T-helper 2 cell treated with Interferon-gamma antibody and Interleukin-4, amounts not matched to agents 5 μg/mL and 100 μg/mL, for 36 hours (primary cell): ENCODE data around the gene CAPZA2.
"Not testable (repeated sequence)": the region's sequence is repeated elsewhere in the genome, so short reads cannot be mapped to it uniquely, and the experiment has no call there.

Experiments
- DNase-seq: peaks from one replicate; pipeline ENCODE4 v3.0.0; 2021; ENCODE audit warnings: low spot score
- H3K27ac Mint-ChIP-seq: one replicate; pipeline ENCODE4 v1.8.0; 2021; ENCODE audit warnings: mild to moderate bottlenecking, mixed read lengths
- H3K27me3 Mint-ChIP-seq: one replicate; pipeline ENCODE4 v1.8.0; 2021; ENCODE audit warnings: low read depth, mixed read lengths
- H3K36me3 Mint-ChIP-seq: one replicate; pipeline ENCODE4 v1.8.0; 2021; ENCODE audit warnings: low read depth, mixed read lengths
- H3K4me1 Mint-ChIP-seq: one replicate; pipeline ENCODE4 v1.8.0; 2021; ENCODE audit warnings: low read depth, mixed read lengths
- H3K4me3 Mint-ChIP-seq: one replicate; pipeline ENCODE4 v1.8.0; 2022; ENCODE audit warnings: mild to moderate bottlenecking, moderate library complexity, mixed read lengths
- H3K9me3 Mint-ChIP-seq: one replicate; pipeline ENCODE4 v1.8.0; 2021; ENCODE audit warnings: mixed read lengths

The CAPZA2 gene

DNA sequence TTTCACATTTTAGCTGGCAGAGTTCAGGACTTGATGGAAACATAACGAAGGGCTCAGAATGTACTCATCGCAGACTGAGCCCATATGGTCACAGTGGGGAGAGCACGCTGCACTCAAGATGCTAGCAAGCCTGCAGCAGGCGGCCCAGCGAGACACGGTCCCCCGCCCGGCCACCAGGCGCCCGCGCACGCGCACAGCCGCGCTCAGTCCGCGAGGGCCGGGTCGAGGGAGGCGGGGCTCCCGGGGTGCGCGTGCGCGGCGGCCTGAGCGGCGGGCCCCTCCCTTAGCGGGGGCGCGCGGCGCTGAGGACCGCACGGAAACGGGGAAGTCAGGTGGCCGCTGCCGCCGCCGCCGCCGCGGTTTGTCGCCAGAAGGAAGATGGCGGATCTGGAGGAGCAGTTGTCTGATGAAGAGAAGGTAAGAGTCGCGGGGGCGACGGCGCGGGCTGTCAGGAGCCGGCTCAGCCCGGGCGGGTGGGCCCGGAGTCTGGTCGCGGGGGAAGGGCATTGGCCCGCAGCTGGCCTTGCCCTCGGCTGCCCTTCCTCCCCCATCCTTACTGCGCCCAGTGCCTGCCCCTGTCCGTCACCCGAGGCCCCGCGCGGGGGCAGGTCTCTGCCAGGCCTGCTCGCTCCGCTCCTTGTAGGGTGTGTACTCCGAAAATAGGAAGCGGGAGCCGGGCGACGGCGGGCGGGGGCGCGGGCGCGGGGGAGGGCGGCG, at the start of gene CAPZA2:
CAPZA2 (plus strand) TSS at position 354 of the 717 bp plus-strand sequence; CDS start at position 379, 25 bp downstream.
- H3K4me3 Mint-ChIP-seq = peak within 1 kb of the TSS; percentile 99
- DNase-seq = peak; percentile 94
- H3K36me3 Mint-ChIP-seq = peaks cover 2% of the 10 kb centered on the region
- peak within 1 kb of the TSS; percentile 95 for H3K27ac Mint-ChIP-seq
- peaks cover 33% of the 10 kb centered on the region for H3K4me1 Mint-ChIP-seq
- H3K9me3 Mint-ChIP-seq = no peaks in the 10 kb centered on the region
- peaks cover 15% of the 10 kb centered on the region for H3K27me3 Mint-ChIP-seq

DNA sequence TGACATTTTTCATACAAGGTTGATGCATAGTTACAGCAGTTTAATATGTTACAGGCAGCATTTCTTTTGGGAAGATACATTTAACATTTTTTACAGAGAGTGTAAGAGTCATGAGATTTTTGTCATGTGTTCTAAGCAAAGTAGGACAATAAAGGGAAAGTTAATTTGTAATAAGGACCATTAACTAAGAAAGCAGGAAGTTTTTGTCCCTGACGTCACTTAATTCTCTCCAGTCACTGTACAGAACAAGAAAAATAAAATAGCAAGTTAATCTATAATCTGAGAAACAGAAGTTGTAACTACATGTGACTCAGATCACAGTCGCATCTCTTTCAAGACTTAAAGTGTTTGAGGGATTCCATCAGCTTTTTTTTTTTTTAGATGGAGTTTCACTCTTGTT, 49.5 kb upstream of the CAPZA2 start:
- no peaks in the 10 kb centered on the region for H3K4me1 Mint-ChIP-seq
- H3K36me3 Mint-ChIP-seq = no peaks in the 10 kb centered on the region
- H3K27me3 Mint-ChIP-seq = peaks cover 28% of the 10 kb centered on the region
- no peaks in the 10 kb centered on the region for H3K9me3 Mint-ChIP-seq
- H3K4me3 Mint-ChIP-seq = no peak overlapping the region
- no peak for DNase-seq
- H3K27ac Mint-ChIP-seq = no peak overlapping the region

- not testable (repeated sequence) for H3K36me3 Mint-ChIP-seq, H3K27ac Mint-ChIP-seq, H3K4me1 Mint-ChIP-seq, H3K9me3 Mint-ChIP-seq, H3K4me3 Mint-ChIP-seq, DNase-seq
- H3K27me3 Mint-ChIP-seq = peaks cover 24% of the 10 kb centered on the region
These were observed 49.0 kb upstream of the CAPZA2 start for GRCh38 chr7:116813371-116813770.

- no peak overlapping the region for H3K4me3 Mint-ChIP-seq
- no peaks in the 10 kb centered on the region for H3K36me3 Mint-ChIP-seq
- H3K9me3 Mint-ChIP-seq = no peaks in the 10 kb centered on the region
- H3K27me3 Mint-ChIP-seq = peaks cover 30% of the 10 kb centered on the region
- no peaks in the 10 kb centered on the region for H3K4me1 Mint-ChIP-seq
- no peak for DNase-seq
- no peak overlapping the region for H3K27ac Mint-ChIP-seq
These were observed 47.3 kb upstream of the CAPZA2 start for GRCh38 chr7:116815041-116815440.

GRCh38 chr7:116820149-116820548, 42.2 kb upstream of the CAPZA2 start:
- Mint-ChIP-seq H3K27ac (no peak overlapping the region), H3K9me3 (no peaks in the 10 kb centered on the region), H3K4me1 (no peaks in the 10 kb centered on the region), H3K4me3 (no peak overlapping the region), H3K36me3 (no peaks in the 10 kb centered on the region), H3K27me3 (peaks cover 33% of the 10 kb centered on the region)
- DNase-seq = no peak

GRCh38 chr7:116821647-116822046, 40.7 kb upstream of the CAPZA2 start:
- H3K4me3 Mint-ChIP-seq, H3K27ac Mint-ChIP-seq, H3K4me1 Mint-ChIP-seq, DNase-seq, H3K36me3 Mint-ChIP-seq, H3K9me3 Mint-ChIP-seq: not testable (repeated sequence)
- H3K27me3 Mint-ChIP-seq = peaks cover 41% of the 10 kb centered on the region

DNA sequence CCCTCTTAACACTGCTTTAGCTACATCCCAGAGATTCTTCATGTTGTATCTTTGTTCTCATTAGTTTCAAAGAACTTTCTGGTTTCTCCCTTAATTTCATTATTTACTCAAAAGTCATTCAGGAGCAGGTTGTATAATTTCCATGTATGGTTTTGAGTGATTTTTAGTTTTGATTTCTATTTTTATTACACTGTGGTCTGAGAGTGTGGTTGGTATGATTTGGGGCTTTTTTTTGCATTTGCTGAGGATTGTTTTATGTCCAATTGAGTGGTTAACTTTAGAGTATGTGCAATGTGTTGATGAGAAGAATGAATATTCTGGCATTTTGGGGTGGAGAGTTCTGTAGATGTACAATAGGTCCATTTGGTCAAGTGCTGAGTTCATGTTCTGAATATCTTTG, 37.9 kb upstream of the CAPZA2 start:
- Mint-ChIP-seq H3K4me3 (no peak overlapping the region), H3K27ac (no peak overlapping the region), H3K9me3 (no peaks in the 10 kb centered on the region), H3K4me1 (no peaks in the 10 kb centered on the region), H3K27me3 (peaks cover 31% of the 10 kb centered on the region), H3K36me3 (no peaks in the 10 kb centered on the region)
- DNase-seq = no peak

GRCh38 chr7:116828281-116828680, 34.1 kb upstream of the CAPZA2 start:
- no peak overlapping the region for H3K27ac Mint-ChIP-seq
- H3K36me3 Mint-ChIP-seq = no peaks in the 10 kb centered on the region
- no peaks in the 10 kb centered on the region for H3K4me1 Mint-ChIP-seq
- no peaks in the 10 kb centered on the region for H3K9me3 Mint-ChIP-seq
- peaks cover 27% of the 10 kb centered on the region for H3K27me3 Mint-ChIP-seq
- no peak for DNase-seq
- no peak overlapping the region for H3K4me3 Mint-ChIP-seq

GRCh38 chr7:116829041-116829440, 33.3 kb upstream of the CAPZA2 start:
- H3K27me3 Mint-ChIP-seq = peaks cover 19% of the 10 kb centered on the region
- no peaks in the 10 kb centered on the region for H3K9me3 Mint-ChIP-seq
- no peaks in the 10 kb centered on the region for H3K36me3 Mint-ChIP-seq
- no peak overlapping the region for H3K27ac Mint-ChIP-seq
- no peak overlapping the region for H3K4me3 Mint-ChIP-seq
- H3K4me1 Mint-ChIP-seq = no peaks in the 10 kb centered on the region
- DNase-seq = no peak

DNA sequence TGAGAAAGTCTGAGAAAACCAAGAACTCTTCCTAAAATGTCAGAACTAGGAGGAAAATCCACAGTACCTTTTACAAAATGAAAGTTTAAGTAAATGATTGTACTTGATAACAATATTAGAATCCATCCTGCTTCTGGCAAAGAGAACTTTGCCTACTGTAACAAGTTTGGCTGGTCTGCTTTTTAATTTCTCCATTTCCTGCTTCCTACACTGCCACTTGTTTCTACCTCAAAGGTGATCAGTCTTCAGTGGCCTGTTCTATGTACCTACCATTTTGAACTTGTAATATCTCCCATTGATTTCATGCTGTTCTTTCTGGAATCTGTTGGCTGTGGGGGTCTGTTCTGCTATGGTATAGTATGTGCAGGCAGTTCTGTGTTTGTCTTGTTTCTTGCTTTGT, 32.9 kb upstream of the CAPZA2 start:
- Mint-ChIP-seq H3K4me1 (no peaks in the 10 kb centered on the region), H3K27me3 (peaks cover 15% of the 10 kb centered on the region), H3K9me3 (no peaks in the 10 kb centered on the region), H3K36me3 (no peaks in the 10 kb centered on the region), H3K27ac (no peak overlapping the region), H3K4me3 (no peak overlapping the region)
- DNase-seq = no peak

GRCh38 chr7:116832692-116833091, 29.7 kb upstream of the CAPZA2 start:
- Mint-ChIP-seq H3K27ac (no peak overlapping the region), H3K9me3 (no peaks in the 10 kb centered on the region), H3K27me3 (peaks cover 2% of the 10 kb centered on the region), H3K4me3 (no peak overlapping the region), H3K36me3 (no peaks in the 10 kb centered on the region), H3K4me1 (no peaks in the 10 kb centered on the region)
- DNase-seq = no peak

DNA sequence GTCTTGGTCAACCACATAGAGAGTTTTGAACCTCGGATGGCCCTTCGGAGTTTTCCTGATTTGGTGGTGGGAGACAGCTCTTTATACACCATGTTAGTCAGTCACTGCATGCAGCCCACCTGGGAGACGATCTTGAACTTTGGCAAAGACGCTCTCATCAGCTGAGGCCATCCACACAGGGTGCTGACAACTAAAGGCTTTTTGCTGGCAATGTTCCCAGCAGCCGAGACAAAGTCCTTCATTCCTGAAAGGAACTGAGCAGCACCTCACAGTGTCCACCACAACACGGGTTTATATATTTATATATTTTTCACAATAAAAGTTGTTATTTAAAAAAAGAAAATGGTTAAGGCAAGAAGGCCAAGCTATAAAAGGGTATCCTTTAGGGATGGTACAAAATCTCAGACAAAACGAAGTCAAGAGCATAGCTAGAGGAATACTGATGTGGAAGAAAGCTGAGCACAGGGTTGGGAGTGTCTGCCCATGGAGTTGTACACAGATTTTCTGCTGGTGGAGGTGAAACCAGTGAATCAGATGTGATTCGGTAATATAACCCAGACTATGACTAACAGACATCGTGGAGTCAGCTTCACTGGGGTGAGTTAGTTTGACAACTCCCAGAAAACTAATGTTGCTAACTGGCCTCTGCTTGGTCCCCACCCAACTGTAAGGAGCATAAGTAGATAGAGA, 27.4 kb upstream of the CAPZA2 start:
- Mint-ChIP-seq H3K27ac (no peak overlapping the region), H3K27me3 (peaks cover 7% of the 10 kb centered on the region), H3K4me1 (no peaks in the 10 kb centered on the region), H3K9me3 (no peaks in the 10 kb centered on the region), H3K4me3 (no peak overlapping the region), H3K36me3 (no peaks in the 10 kb centered on the region)
- DNase-seq = no peak

DNA sequence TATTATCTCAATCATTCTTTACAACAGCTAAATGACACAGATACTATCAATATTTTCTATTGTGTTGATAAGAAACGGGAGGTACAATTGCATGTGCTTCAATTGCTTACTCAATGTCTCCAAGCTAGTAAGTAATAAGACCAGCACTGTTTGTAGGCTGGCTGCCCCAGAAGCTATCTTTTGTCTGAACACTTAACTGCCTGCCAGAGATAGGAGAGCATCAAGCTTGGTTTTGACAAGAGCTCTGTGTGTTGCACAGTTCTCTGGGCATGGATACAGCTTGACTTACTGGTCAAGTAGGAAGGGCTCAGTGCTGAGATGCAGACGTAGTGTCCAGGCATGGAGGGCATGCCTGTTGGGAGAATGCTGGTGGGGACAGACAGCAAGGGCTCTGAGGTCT, 26.3 kb upstream of the CAPZA2 start:
- Mint-ChIP-seq H3K36me3 (no peaks in the 10 kb centered on the region), H3K4me3 (no peak overlapping the region), H3K27me3 (peaks cover 11% of the 10 kb centered on the region), H3K9me3 (no peaks in the 10 kb centered on the region), H3K4me1 (no peaks in the 10 kb centered on the region), H3K27ac (no peak overlapping the region)
- no peak for DNase-seq

DNA sequence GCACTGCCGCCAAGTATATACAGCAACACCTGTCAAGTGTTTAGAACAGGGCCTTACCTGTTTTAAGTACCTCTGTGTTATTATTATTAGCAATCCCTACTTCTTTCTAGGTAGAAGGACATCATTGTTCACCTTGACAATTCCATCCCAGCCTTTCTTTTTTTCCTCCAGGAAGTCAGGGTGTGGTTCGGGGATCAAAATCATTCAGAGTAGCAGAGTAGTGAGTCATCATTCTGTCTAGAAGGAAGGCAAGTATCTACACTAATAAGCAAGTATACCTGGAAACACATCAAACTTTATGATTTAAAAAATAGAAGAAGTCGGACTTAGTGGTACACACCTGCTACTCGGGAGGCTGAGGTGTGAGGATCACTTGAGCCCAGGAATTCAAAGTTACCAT, 25.5 kb upstream of the CAPZA2 start:
- Mint-ChIP-seq H3K27me3 (peaks cover 18% of the 10 kb centered on the region), H3K4me1 (no peaks in the 10 kb centered on the region), H3K9me3 (no peaks in the 10 kb centered on the region), H3K36me3 (no peaks in the 10 kb centered on the region), H3K27ac (no peak overlapping the region), H3K4me3 (no peak overlapping the region)
- no peak for DNase-seq

- no peak for DNase-seq
- Mint-ChIP-seq H3K4me3 (no peak overlapping the region), H3K4me1 (no peaks in the 10 kb centered on the region), H3K27me3 (peaks cover 24% of the 10 kb centered on the region), H3K9me3 (no peaks in the 10 kb centered on the region), H3K27ac (no peak overlapping the region), H3K36me3 (no peaks in the 10 kb centered on the region)
These were observed 24.8 kb upstream of the CAPZA2 start for GRCh38 chr7:116837586-116837985.
